BLaER1 (cell line): ENCODE results near the gene PRTG.

Source experiments
- H3K27ac ChIP-seq: shearing (Covaris generic); formaldehyde crosslinking; 2 replicates; pipeline ENCODE4 v1.8.1; 2022
- H3K27me3 ChIP-seq: shearing (Covaris generic); formaldehyde crosslinking; 2 replicates; pipeline ENCODE4 v1.8.1; 2022
- H3K36me3 ChIP-seq: shearing (Covaris generic); formaldehyde crosslinking; 2 replicates; pipeline ENCODE4 v1.8.1; 2022
- H3K4me1 ChIP-seq: shearing (Covaris generic); formaldehyde crosslinking; 2 replicates; pipeline ENCODE4 v1.8.1; 2022
- H3K4me2 ChIP-seq: shearing (Covaris generic); formaldehyde crosslinking; 2 replicates; pipeline ENCODE4 v1.8.1; 2022
- H3K4me3 ChIP-seq: shearing (Covaris generic); formaldehyde crosslinking; 2 replicates; pipeline ENCODE4 v1.8.1; 2022
- H3K9ac ChIP-seq: shearing (Covaris generic); formaldehyde crosslinking; 2 replicates; pipeline ENCODE4 v1.8.1; 2022
- H3K9me3 ChIP-seq: shearing (Covaris generic); formaldehyde crosslinking; 2 replicates; pipeline ENCODE4 v1.8.1; 2022
- H4K20me1 ChIP-seq: shearing (Covaris generic); formaldehyde crosslinking; 2 replicates; pipeline ENCODE4 v1.8.1; 2022
- Cebpa-rat ChIP-seq: shearing (Covaris generic); IDR thresholded peaks from 2 replicates; pipeline ENCODE4 v1.8.1; 2022

Gene PRTG

DNA sequence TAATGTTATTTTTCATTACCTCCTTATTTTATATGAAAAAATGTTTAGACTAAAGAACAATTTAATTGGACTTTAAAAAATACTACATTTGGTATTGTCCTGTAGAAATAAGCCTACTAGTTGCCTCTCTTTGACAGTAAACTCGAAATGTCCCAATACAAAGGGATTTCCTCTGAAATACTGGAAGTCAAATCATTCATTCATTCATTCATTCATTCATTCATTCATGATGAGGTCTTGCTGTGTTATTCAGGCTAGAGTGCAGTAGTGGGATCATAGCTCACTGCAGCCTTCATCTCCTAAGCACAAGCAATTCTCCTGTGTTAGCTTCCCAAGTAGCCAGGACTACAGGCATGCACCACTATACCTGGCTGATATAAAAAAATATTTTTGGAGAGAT, 104.2 kb downstream of the PRTG start:
- Histone ChIP-seq H4K20me1 (no peaks in the 10 kb centered on the region), H3K36me3 (no peaks in the 10 kb centered on the region)

DNA sequence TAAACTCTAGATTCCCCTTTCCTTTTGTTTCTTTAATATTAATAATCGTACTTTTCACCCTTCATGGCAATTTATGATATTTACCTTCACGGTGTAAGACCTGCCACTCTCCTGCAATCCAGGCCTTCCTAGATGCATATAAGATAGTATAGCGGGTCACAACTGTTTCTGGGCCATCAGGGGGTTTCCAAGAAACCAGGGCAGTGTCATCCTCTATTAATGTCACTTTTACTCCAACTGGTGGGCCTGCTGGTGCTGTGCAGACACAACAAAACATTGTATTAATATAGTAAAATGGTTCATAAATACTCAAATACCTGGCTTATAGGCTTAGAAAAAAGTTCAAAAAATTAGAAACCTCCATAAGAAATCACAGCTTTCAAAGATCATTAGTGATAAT, 105.9 kb downstream of the PRTG start:
- H3K9me3 ChIP-seq: no peaks in the 10 kb centered on the region
- TF ChIP-seq Cebpa-rat: no peak
- H3K4me1 ChIP-seq: no peaks in the 10 kb centered on the region
- H3K4me3 ChIP-seq: no peak overlapping the region
- H3K4me2 ChIP-seq: no peak overlapping the region
- H4K20me1 ChIP-seq: no peaks in the 10 kb centered on the region
- no peak overlapping the region for H3K27ac ChIP-seq
- H3K36me3 ChIP-seq: no peaks in the 10 kb centered on the region
- H3K9ac ChIP-seq: no peak overlapping the region
- no peaks in the 10 kb centered on the region for H3K27me3 ChIP-seq

More for the DNA sequence above, 104.2 kb downstream of the PRTG start:
- H3K27me3 ChIP-seq: no peaks in the 10 kb centered on the region
- no peaks in the 10 kb centered on the region for H3K9me3 ChIP-seq
- H3K4me3 ChIP-seq: no peak overlapping the region
- H3K4me1 ChIP-seq: no peaks in the 10 kb centered on the region
- H3K9ac ChIP-seq: no peak overlapping the region
- no peak overlapping the region for H3K27ac ChIP-seq
- H3K4me2 ChIP-seq: no peak overlapping the region
- no peak for TF ChIP-seq Cebpa-rat

DNA sequence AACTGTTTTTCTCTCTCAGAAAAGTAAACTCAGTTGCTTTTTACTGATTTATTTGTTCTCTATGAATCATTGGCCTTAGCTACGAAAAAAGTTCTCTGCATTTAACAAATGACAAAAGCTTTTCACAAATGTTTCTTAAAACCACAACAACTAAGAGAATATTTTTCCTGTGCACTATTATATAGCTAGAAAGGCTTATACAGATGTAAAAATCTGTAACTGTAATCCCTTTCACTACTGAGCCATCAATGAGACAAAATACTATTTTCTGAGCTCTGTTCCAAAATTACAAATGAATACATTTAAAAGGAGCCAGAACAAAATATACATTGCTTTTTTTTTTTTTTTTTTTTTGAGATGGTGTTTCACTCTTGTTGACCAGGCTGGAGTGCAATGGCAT, 109.2 kb downstream of the PRTG start:
- Histone ChIP-seq H3K4me3 (no peak overlapping the region), H3K27ac (no peak overlapping the region), H3K9ac (no peak overlapping the region), H3K36me3 (no peaks in the 10 kb centered on the region), H3K4me1 (no peaks in the 10 kb centered on the region), H3K9me3 (no peaks in the 10 kb centered on the region), H4K20me1 (no peaks in the 10 kb centered on the region), H3K4me2 (no peak overlapping the region), H3K27me3 (no peaks in the 10 kb centered on the region)
- TF ChIP-seq Cebpa-rat: no peak

DNA sequence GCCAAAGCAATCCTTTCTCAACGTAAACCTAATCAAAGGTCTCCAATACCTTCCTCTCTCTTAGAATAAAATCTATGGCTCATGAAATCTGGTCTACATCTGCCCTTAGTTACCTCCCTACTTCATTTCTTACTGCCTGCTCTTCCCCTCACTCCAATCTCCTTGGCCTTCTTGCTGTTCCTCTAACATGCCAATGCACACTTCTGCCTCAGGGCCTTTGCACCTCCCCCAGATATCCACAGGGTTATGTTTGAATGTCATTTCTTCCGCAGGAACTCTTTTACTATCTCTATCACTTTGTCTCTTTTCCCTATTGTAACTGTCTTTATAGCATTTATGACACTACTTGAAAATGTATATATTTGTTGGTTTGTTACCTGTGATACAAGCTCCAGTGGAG, 110.5 kb downstream of the PRTG start:
- no peak for TF ChIP-seq Cebpa-rat
- Histone ChIP-seq H3K27ac (no peak overlapping the region), H4K20me1 (no peaks in the 10 kb centered on the region), H3K9ac (no peak overlapping the region), H3K4me3 (no peak overlapping the region), H3K4me2 (no peak overlapping the region), H3K4me1 (no peaks in the 10 kb centered on the region), H3K36me3 (no peaks in the 10 kb centered on the region), H3K9me3 (no peaks in the 10 kb centered on the region), H3K27me3 (no peaks in the 10 kb centered on the region)

- no peak for TF ChIP-seq Cebpa-rat
- no peaks in the 10 kb centered on the region for H4K20me1 ChIP-seq
- H3K27me3 ChIP-seq: no peaks in the 10 kb centered on the region
- H3K4me3 ChIP-seq: no peak overlapping the region
- H3K4me2 ChIP-seq: no peak overlapping the region
- no peak overlapping the region for H3K9ac ChIP-seq
- H3K4me1 ChIP-seq: no peaks in the 10 kb centered on the region
- no peak overlapping the region for H3K27ac ChIP-seq
- no peaks in the 10 kb centered on the region for H3K9me3 ChIP-seq
- no peaks in the 10 kb centered on the region for H3K36me3 ChIP-seq
Measured at GRCh38 chr15:55630858-55631257, 112.1 kb downstream of the PRTG start.

- Histone ChIP-seq H3K4me3 (no peak overlapping the region), H3K27ac (no peak overlapping the region), H3K4me2 (no peak overlapping the region), H3K9me3 (no peaks in the 10 kb centered on the region), H3K27me3 (no peaks in the 10 kb centered on the region), H4K20me1 (no peaks in the 10 kb centered on the region), H3K4me1 (no peaks in the 10 kb centered on the region), H3K36me3 (no peaks in the 10 kb centered on the region), H3K9ac (no peak overlapping the region)
- no peak for TF ChIP-seq Cebpa-rat
Measured at GRCh38 chr15:55628369-55628730, 114.6 kb downstream of the PRTG start.

- TF ChIP-seq Cebpa-rat: no peak
- no peak overlapping the region for H3K4me2 ChIP-seq
- no peak overlapping the region for H3K27ac ChIP-seq
- H4K20me1 ChIP-seq: no peaks in the 10 kb centered on the region
- H3K4me3 ChIP-seq: no peak overlapping the region
- H3K9me3 ChIP-seq: no peaks in the 10 kb centered on the region
- H3K36me3 ChIP-seq: no peaks in the 10 kb centered on the region
- no peak overlapping the region for H3K9ac ChIP-seq
- H3K4me1 ChIP-seq: no peaks in the 10 kb centered on the region
- no peaks in the 10 kb centered on the region for H3K27me3 ChIP-seq
Measured at GRCh38 chr15:55627730-55628368, 115.1 kb downstream of the PRTG start.

- Histone ChIP-seq H3K4me2 (no peak overlapping the region), H3K27ac (no peak overlapping the region), H3K36me3 (no peaks in the 10 kb centered on the region), H3K4me3 (no peak overlapping the region), H3K4me1 (no peaks in the 10 kb centered on the region), H4K20me1 (no peaks in the 10 kb centered on the region), H3K27me3 (no peaks in the 10 kb centered on the region), H3K9me3 (no peaks in the 10 kb centered on the region), H3K9ac (no peak overlapping the region)
- no peak for TF ChIP-seq Cebpa-rat
Measured at GRCh38 chr15:55619783-55620182, 123.2 kb downstream of the PRTG start.

GRCh38 chr15:55618387-55618786, 124.6 kb downstream of the PRTG start:
- H3K27ac ChIP-seq: no peak overlapping the region
- H3K4me2 ChIP-seq: no peak overlapping the region
- no peaks in the 10 kb centered on the region for H4K20me1 ChIP-seq
- H3K9ac ChIP-seq: no peak overlapping the region
- no peak for TF ChIP-seq Cebpa-rat
- no peaks in the 10 kb centered on the region for H3K36me3 ChIP-seq
- H3K4me1 ChIP-seq: no peaks in the 10 kb centered on the region
- H3K27me3 ChIP-seq: no peaks in the 10 kb centered on the region
- H3K4me3 ChIP-seq: no peak overlapping the region
- H3K9me3 ChIP-seq: no peaks in the 10 kb centered on the region

GRCh38 chr15:55615445-55615844, 127.5 kb downstream of the PRTG start:
- Histone ChIP-seq H3K9ac (no peak overlapping the region), H3K4me2 (no peak overlapping the region), H3K4me1 (no peaks in the 10 kb centered on the region), H3K36me3 (no peaks in the 10 kb centered on the region), H3K27me3 (no peaks in the 10 kb centered on the region), H4K20me1 (no peaks in the 10 kb centered on the region), H3K27ac (no peak overlapping the region), H3K9me3 (no peaks in the 10 kb centered on the region), H3K4me3 (no peak overlapping the region)
- no peak for TF ChIP-seq Cebpa-rat

DNA sequence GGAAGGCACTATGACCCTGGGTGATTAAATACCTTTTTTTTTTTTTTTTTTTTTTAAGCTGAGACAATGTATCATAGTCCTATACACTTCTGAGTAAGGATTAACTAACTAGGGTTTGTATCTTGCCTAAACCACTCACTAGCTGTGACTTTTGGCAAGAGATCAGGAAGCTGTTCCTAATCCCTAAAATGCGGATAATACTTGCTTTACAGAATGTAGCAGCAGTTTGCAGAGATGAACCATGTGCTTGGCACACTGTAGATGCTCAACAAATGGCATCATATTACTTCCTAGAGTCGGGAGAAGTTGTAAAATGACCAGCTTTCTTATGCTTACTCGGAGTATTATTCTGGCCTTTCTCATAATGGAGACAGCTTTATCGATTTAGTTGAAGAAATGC, 129.2 kb downstream of the PRTG start:
- H3K27ac ChIP-seq: no peak overlapping the region
- no peaks in the 10 kb centered on the region for H3K4me1 ChIP-seq
- no peak for TF ChIP-seq Cebpa-rat
- no peak overlapping the region for H3K4me2 ChIP-seq
- H3K9me3 ChIP-seq: no peaks in the 10 kb centered on the region
- H3K4me3 ChIP-seq: no peak overlapping the region
- no peaks in the 10 kb centered on the region for H3K27me3 ChIP-seq
- no peaks in the 10 kb centered on the region for H4K20me1 ChIP-seq
- no peaks in the 10 kb centered on the region for H3K36me3 ChIP-seq
- no peak overlapping the region for H3K9ac ChIP-seq
